Erythroblast (primary cell): ENCODE measurements around the gene LEO1.

Experiments used
- GATA1 ChIP-seq: IDR thresholded peaks from 2 replicates; pipeline ENCODE4 v1.6.1; 2011; ENCODE audit warnings: low read depth, mild to moderate bottlenecking, control low read depth, low read length, moderate library complexity
- POLR2A ChIP-seq: IDR thresholded peaks from 2 replicates; pipeline ENCODE4 v1.6.1; 2011; ENCODE audit warnings: mild to moderate bottlenecking, low read length

DNA sequence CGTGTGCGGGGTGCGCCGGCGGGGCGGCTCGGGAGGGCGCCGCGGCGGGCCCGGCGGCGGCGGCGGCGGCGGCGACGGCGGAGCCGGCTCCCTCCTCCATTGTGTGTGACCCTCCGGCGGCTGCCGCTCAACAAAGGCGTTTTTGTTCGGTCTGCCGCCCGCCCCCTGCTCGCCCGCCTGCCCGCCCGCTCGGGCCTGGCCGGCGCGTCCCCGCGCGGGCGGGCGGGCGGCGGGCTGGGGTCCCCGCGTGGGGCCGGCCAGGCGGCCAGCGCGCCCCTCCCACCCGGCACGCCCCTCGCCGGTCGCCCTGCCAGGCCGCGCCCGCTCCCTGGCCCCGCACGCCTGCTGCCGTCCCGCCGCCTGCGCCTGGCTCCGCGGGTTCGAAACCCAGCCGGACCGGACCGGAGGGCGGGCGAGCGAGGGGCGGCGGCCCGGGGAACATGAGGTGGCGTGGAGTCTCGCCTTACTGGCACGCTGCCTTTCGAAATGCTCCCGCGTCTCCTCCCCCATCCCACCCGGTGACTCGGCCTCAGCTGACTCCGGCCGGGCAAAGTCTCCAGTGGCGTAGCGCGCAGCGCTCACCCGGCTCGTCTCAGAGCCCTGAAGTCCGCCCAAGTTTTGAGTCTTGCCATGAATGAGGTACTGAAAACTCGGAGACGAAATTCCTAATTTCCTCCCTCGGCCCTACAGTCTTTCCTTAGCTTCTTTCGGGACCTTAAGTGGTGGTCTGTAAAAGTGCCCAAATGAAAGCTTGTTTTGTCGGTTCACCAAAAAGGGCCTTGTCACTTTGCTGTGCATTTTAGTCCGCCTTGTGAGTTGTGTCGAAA is 48.0 kb upstream of the LEO1 start:
- TF ChIP-seq POLR2A (peak; percentile 61), GATA1 (no peak)
